ENCODE measurements around the gene CBFA2T3.
"Not testable (repeated sequence)": the region's sequence is repeated elsewhere in the genome, so short reads cannot be mapped to it uniquely, and the experiment has no call there.

CBFA2T3 gene

DNA sequence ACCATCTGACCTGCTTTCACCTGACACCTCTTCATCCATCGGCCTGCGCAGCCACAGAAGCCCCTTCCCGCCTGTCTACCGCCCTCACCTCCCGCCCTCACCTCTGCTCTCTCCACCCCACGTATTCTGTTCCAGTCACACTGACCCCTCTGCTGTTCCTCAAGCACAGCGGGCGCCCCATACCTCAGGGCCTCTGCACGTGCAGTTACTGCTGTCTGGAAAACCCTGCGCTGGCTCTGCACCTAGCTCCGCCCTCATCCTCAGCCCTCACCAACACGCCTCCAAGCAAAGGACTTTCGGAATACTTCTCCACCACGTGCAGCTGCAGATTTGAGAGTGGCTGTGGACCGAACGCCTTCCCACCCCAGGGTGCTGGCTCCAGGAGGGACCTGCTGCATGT, 85.9 kb downstream of the CBFA2T3 start:
- Histone ChIP-seq H2BK15ac (ENCODE audit: low read depth, poor library complexity, severe bottlenecking) (no peak overlapping the region), H3K4me3 (ENCODE audit: insufficient read depth in 1 of 2, low read depth in 1 of 2, low read length in 2 of 2) (no peak overlapping the region), H4K8ac (ENCODE audit: low read length) (peak overlapping the region; percentile 43), H3K14ac (ENCODE audit: low read length in 2 of 2) (no peak overlapping the region), H3K23ac (ENCODE audit: low read length in 2 of 2) (no peak overlapping the region), H3K9ac (ENCODE audit: low read length) (no peak overlapping the region), H3K18ac (ENCODE audit: low read depth in 1 of 2, low read length in 2 of 2) (no peak overlapping the region), H2BK120ac (ENCODE audit: low read depth, low read length) (no peak overlapping the region), H3K36me3 (ENCODE audit: control insufficient read depth in 1 of 2, insufficient read depth in 2 of 2, low read depth in 1 of 2, low read length in 2 of 2) (no peaks in the 10 kb centered on the region), H3K79me1 (replicated peaks; ENCODE audit: low read length, poor library complexity, severe bottlenecking) (no peaks in the 10 kb centered on the region), H3K27me3 (ENCODE audit: control insufficient read depth in 1 of 2, insufficient read depth in 1 of 2, low read length in 2 of 2) (peaks cover 8 to 38% of the 10 kb centered on the region in 2 experiments), H2BK5ac (ENCODE audit: low read depth, low read length, poor library complexity, severe bottlenecking) (no peak overlapping the region), H2BK12ac (ENCODE audit: low read length in 2 of 2) (no peak overlapping the region), H4K91ac (ENCODE audit: low read length) (no peak overlapping the region), H3K4me1 (ENCODE audit: control insufficient read depth, insufficient read depth, low read depth, low read length) (no peaks in the 10 kb centered on the region), H3K27ac (ENCODE audit: low read length, poor library complexity, severe bottlenecking) (no peak overlapping the region), H2AFZ (ENCODE audit: low read depth, low read length) (no peak overlapping the region), H3K9me3 (ENCODE audit: control insufficient read depth, low read length) (no peaks in the 10 kb centered on the region), H3K4ac (ENCODE audit: low read depth in 1 of 2, low read length in 2 of 2) (no peak overlapping the region), H3K4me2 (ENCODE audit: low read length, poor library complexity, severe bottlenecking) (no peak overlapping the region), H2AK5ac (ENCODE audit: low read length, severe bottlenecking) (no peak overlapping the region)
- WGBS, result 81% methylated on average over 16 of the region's 16 CpGs
- no peak for DNase-seq

DNA sequence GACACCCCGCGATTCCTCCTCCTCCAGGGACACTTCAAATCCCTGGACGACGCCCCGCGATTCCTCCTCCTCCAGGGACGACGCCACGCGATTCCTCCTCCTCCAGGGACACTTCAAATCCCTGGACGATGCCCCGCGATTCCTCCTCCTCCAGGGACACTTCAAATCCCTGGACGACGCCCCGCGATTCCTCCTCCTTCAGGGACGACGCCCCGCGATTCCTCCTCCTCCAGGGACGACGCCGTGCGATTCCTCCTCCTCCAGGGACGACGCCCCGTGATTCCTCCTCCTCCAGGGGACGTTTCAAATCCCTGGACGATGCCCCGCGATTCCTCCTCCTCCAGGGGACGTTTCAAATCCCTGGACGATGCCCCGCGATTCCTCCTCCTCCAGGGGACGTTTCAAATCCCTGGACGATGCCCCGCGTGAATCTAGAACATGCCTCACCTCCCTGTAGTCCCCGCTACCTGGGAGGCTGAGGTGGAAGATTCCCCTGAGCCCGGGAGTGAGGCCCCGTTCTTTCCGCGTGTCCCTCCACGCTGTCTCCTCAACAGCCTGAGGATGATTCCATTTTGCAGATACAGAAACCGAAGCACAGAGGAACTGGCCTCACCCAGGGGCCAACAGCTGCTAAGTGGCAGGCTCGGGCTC, 87.2 kb downstream of the CBFA2T3 start:
- not testable (repeated sequence) for H4K8ac ChIP-seq (ENCODE audit: low read length); H3K9ac ChIP-seq (ENCODE audit: low read length); H3K9me3 ChIP-seq (ENCODE audit: control insufficient read depth, low read length); H3K23ac ChIP-seq (ENCODE audit: low read length in 2 of 2); H2AK5ac ChIP-seq (ENCODE audit: low read length, severe bottlenecking); H3K14ac ChIP-seq (ENCODE audit: low read length in 2 of 2); H3K4me3 ChIP-seq (ENCODE audit: insufficient read depth in 1 of 2, low read depth in 1 of 2, low read length in 2 of 2); DNase-seq; H2BK15ac ChIP-seq (ENCODE audit: low read depth, poor library complexity, severe bottlenecking); H2AFZ ChIP-seq (ENCODE audit: low read depth, low read length); H3K4me2 ChIP-seq (ENCODE audit: low read length, poor library complexity, severe bottlenecking); H2BK5ac ChIP-seq (ENCODE audit: low read depth, low read length, poor library complexity, severe bottlenecking); H3K4ac ChIP-seq (ENCODE audit: low read depth in 1 of 2, low read length in 2 of 2); H3K79me1 ChIP-seq (replicated peaks; ENCODE audit: low read length, poor library complexity, severe bottlenecking); H3K36me3 ChIP-seq (ENCODE audit: control insufficient read depth in 1 of 2, insufficient read depth in 2 of 2, low read depth in 1 of 2, low read length in 2 of 2); H2BK120ac ChIP-seq (ENCODE audit: low read depth, low read length); H3K4me1 ChIP-seq (ENCODE audit: control insufficient read depth, insufficient read depth, low read depth, low read length); H2BK12ac ChIP-seq (ENCODE audit: low read length in 2 of 2); H4K91ac ChIP-seq (ENCODE audit: low read length); H3K18ac ChIP-seq (ENCODE audit: low read depth in 1 of 2, low read length in 2 of 2); H3K27ac ChIP-seq (ENCODE audit: low read length, poor library complexity, severe bottlenecking)
- H3K27me3 ChIP-seq (ENCODE audit: control insufficient read depth in 1 of 2, insufficient read depth in 1 of 2, low read length in 2 of 2), result peaks cover 8 to 38% of the 10 kb centered on the region in 2 experiments
- WGBS, result 93% methylated on average over 46 of the region's 48 CpGs

DNA sequence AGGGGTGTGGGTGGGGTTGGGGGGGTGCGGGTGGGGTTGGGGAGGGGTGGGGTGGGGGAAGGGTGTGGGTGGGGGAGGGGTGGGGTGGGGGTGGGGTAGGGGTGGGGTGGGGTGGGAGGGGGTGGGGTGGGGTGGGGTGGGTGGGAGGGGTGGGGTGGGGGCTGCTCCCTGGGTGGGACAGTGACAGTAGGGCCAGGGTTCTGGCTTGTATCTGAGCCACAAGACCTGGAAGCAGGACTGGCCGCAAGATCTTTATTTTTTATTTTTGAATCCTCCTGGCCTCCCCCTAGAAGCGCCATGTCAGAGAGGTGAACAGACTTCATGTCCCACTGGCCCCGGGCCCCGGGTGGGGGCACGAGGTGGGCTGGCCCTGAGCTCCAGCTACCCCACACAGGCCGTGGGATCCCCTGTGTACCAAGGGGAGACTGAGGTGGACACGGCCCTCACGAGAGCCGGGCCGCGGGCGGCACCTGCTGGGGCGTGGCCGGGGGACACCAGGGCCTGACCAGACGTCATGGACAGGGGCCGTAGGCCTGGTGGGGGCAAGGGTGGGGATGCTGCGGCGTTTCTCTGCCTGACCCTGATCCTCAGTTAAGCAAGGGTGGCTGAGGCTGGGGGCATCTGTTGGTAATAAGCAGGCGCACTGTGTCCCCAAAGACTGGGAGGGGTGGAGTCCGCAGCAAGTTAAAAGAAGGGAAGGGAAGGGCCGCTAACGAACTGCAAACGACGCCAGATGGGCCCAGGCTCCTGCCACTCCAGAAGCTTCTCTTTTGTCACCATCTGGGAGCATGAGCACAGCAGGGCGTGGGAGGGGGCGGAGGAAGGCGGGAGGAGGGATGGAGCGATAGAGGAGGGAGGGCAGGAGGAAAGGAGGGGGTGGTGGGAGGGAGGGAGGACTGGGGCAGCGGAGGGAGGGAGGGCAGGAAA, 88.3 kb downstream of the CBFA2T3 start:
- no peak overlapping the region for H4K91ac ChIP-seq (ENCODE audit: low read length)
- no peaks in the 10 kb centered on the region for H3K36me3 ChIP-seq (ENCODE audit: control insufficient read depth in 1 of 2, insufficient read depth in 2 of 2, low read depth in 1 of 2, low read length in 2 of 2)
- no peak for DNase-seq
- H3K23ac ChIP-seq (ENCODE audit: low read length in 2 of 2), result no peak overlapping the region
- H2BK120ac ChIP-seq (ENCODE audit: low read depth, low read length), result no peak overlapping the region
- no peak overlapping the region for H3K4me2 ChIP-seq (ENCODE audit: low read length, poor library complexity, severe bottlenecking)
- no peak overlapping the region for H2BK12ac ChIP-seq (ENCODE audit: low read length in 2 of 2)
- peak overlapping the region; percentile 20 for H2BK15ac ChIP-seq (ENCODE audit: low read depth, poor library complexity, severe bottlenecking)
- no peak overlapping the region for H2AFZ ChIP-seq (ENCODE audit: low read depth, low read length)
- H3K4ac ChIP-seq (ENCODE audit: low read depth in 1 of 2, low read length in 2 of 2), result no peak overlapping the region
- no peaks in the 10 kb centered on the region for H3K4me1 ChIP-seq (ENCODE audit: control insufficient read depth, insufficient read depth, low read depth, low read length)
- H3K27ac ChIP-seq (ENCODE audit: low read length, poor library complexity, severe bottlenecking), result no peak overlapping the region
- H2AK5ac ChIP-seq (ENCODE audit: low read length, severe bottlenecking), result no peak overlapping the region
- peaks cover 8 to 38% of the 10 kb centered on the region in 2 experiments for H3K27me3 ChIP-seq (ENCODE audit: control insufficient read depth in 1 of 2, insufficient read depth in 1 of 2, low read length in 2 of 2)
- H4K8ac ChIP-seq (ENCODE audit: low read length), result no peak overlapping the region
- no peak overlapping the region for H3K4me3 ChIP-seq (ENCODE audit: insufficient read depth in 1 of 2, low read depth in 1 of 2, low read length in 2 of 2)
- no peak overlapping the region for H3K14ac ChIP-seq (ENCODE audit: low read length in 2 of 2)
- H3K9ac ChIP-seq (ENCODE audit: low read length), result no peak overlapping the region
- no peaks in the 10 kb centered on the region for H3K79me1 ChIP-seq (replicated peaks; ENCODE audit: low read length, poor library complexity, severe bottlenecking)
- H3K18ac ChIP-seq (ENCODE audit: low read depth in 1 of 2, low read length in 2 of 2), result no peak overlapping the region
- no peaks in the 10 kb centered on the region for H3K9me3 ChIP-seq (ENCODE audit: control insufficient read depth, low read length)
- WGBS, result 87% methylated on average over 29 of the region's 30 CpGs
- H2BK5ac ChIP-seq (ENCODE audit: low read depth, low read length, poor library complexity, severe bottlenecking), result no peak overlapping the region

DNA sequence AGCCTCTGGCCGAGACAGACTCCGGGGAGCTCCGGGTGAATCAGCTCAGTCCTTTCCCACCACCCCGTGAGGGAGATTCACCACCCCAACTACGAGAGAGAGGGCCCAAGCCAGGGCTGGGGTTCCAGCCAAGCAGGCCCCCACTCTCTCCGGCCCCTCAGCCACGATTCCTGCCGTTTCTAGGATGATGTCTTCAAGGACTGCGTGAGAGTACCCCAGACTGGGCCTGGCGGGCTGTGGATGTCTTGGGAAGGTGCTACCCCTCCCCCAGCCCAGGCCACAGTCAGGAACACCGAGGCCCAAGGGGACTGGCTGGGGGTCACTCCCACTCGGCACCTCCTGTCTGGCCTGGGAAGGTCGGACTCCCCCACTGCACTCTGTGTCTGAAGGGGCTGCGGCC, 89.0 kb downstream of the CBFA2T3 start:
- DNase-seq, result no peak
- H2BK15ac ChIP-seq (ENCODE audit: low read depth, poor library complexity, severe bottlenecking), result no peak overlapping the region

More for the DNA sequence above, 89.0 kb downstream of the CBFA2T3 start:
- Histone ChIP-seq H3K4ac (ENCODE audit: low read depth in 1 of 2, low read length in 2 of 2) (no peak overlapping the region), H3K79me1 (replicated peaks; ENCODE audit: low read length, poor library complexity, severe bottlenecking) (no peaks in the 10 kb centered on the region), H3K27me3 (ENCODE audit: control insufficient read depth in 1 of 2, insufficient read depth in 1 of 2, low read length in 2 of 2) (peaks cover 8 to 38% of the 10 kb centered on the region in 2 experiments), H3K18ac (ENCODE audit: low read depth in 1 of 2, low read length in 2 of 2) (no peak overlapping the region), H3K4me1 (ENCODE audit: control insufficient read depth, insufficient read depth, low read depth, low read length) (no peaks in the 10 kb centered on the region), H4K91ac (ENCODE audit: low read length) (no peak overlapping the region), H3K9ac (ENCODE audit: low read length) (no peak overlapping the region), H2BK5ac (ENCODE audit: low read depth, low read length, poor library complexity, severe bottlenecking) (no peak overlapping the region), H3K36me3 (ENCODE audit: control insufficient read depth in 1 of 2, insufficient read depth in 2 of 2, low read depth in 1 of 2, low read length in 2 of 2) (no peaks in the 10 kb centered on the region), H2AFZ (ENCODE audit: low read depth, low read length) (no peak overlapping the region), H3K4me2 (ENCODE audit: low read length, poor library complexity, severe bottlenecking) (no peak overlapping the region), H2BK12ac (ENCODE audit: low read length in 2 of 2) (no peak overlapping the region), H3K14ac (ENCODE audit: low read length in 2 of 2) (no peak overlapping the region), H2AK5ac (ENCODE audit: low read length, severe bottlenecking) (no peak overlapping the region), H3K9me3 (ENCODE audit: control insufficient read depth, low read length) (no peaks in the 10 kb centered on the region), H4K8ac (ENCODE audit: low read length) (no peak overlapping the region), H3K27ac (ENCODE audit: low read length, poor library complexity, severe bottlenecking) (no peak overlapping the region), H3K4me3 (ENCODE audit: insufficient read depth in 1 of 2, low read depth in 1 of 2, low read length in 2 of 2) (no peak overlapping the region), H3K23ac (ENCODE audit: low read length in 2 of 2) (no peak overlapping the region), H2BK120ac (ENCODE audit: low read depth, low read length) (no peak overlapping the region)
- whole genome bisulfite sequencing, result 86% methylated on average over 10 of the region's 14 CpGs

All from mesenchymal stem cell (in vitro differentiated cells and primary cell).